GM18951 (cell line): ENCODE measurements around the gene PAPOLB.

Experiments
- POLR2A ChIP-seq: IDR thresholded peaks from 4 replicates; pipeline ENCODE4 v1.6.1; 2011; ENCODE audit warnings: mild to moderate bottlenecking; ENCODE audit not compliant: insufficient read length, insufficient read depth; ENCODE audit errors: extremely low read depth
- in situ Hi-C: fragments of 300-500 bp; cut with MboI; formaldehyde crosslinking; loops from one replicate; pipeline ENCODE4 v1.12.0; 2022; ENCODE audit warnings: low sequenced_read_pairs, mixed read lengths, inconsistent platforms; ENCODE audit not compliant: unreplicated experiment

The PAPOLB gene

DNA sequence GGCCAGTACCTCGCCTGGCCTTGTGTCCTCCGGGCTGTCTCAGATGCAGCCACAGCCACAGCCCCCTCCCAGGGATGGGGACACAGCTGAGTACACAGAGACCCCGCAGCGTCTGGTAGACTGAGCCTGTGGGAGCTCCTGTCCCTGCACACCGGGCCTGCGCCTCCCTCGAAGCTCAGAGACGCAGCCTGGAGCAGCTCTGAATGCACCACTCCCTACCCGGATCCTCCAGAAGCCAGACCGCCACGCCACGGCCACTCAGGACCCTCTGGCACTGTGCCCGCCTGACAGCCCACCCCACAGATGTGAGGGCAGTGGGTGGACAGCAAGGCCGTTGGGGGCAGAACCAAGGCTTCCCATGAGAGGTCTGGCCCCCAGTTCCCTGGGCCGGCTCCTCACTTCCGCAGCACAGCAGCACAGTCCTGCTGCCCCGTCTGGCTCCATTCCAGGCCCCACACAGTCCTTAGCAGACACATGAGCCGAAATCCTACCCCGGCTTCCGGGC is 40.8 kb downstream of the PAPOLB start:
- in situ Hi-C loops, result no loop called here
- TF ChIP-seq POLR2A, result no peak

DNA sequence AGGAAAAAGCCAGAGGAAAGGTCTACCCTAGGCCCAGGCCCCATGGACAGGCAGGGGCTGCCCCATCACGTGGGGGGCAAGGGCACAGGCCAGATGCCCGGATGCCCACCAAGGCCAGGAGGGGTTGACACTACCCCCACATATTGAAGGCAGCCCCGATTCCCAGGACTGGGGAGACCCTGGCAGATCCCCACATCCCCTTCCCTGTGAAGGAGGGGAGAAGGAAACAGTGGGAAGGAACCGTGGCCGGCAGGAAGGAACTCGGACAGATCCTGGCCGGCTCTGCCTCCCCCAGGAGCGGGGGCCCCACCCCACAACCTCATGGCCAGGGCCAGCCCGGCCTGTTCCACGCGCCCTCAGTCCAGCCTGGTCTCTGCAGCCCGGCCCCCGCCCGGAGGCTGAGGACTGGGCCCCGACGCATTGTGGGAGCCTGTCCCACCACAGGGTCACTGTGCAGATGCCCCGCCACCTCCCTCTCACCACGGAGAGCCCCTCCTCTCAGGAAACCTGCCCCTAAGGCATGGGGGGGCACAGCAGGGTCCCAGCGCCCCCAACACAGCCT is 41.3 kb downstream of the PAPOLB start:
- in situ Hi-C loops, result no loop called here

GRCh38 chr7:4819560-4820404 is 42.0 kb downstream of the PAPOLB start:
- in situ Hi-C loops, result no loop called here
- TF ChIP-seq POLR2A, result no peak

More for the DNA sequence above, 41.3 kb downstream of the PAPOLB start:
- no peak for TF ChIP-seq POLR2A

- TF ChIP-seq POLR2A, result no peak
- in situ Hi-C loops, result no loop called here
Measured at GRCh38 chr7:4818000-4818794, 43.6 kb downstream of the PAPOLB start.

GRCh38 chr7:4817178-4817901 is 44.5 kb downstream of the PAPOLB start:
- in situ Hi-C loops, result no loop called here

GRCh38 chr7:4816419-4817080 is 45.3 kb downstream of the PAPOLB start:
- no peak for TF ChIP-seq POLR2A
- in situ Hi-C loops, result no loop called here

More at GRCh38 chr7:4817178-4817901, 44.5 kb downstream of the PAPOLB start:
- TF ChIP-seq POLR2A, result no peak

DNA sequence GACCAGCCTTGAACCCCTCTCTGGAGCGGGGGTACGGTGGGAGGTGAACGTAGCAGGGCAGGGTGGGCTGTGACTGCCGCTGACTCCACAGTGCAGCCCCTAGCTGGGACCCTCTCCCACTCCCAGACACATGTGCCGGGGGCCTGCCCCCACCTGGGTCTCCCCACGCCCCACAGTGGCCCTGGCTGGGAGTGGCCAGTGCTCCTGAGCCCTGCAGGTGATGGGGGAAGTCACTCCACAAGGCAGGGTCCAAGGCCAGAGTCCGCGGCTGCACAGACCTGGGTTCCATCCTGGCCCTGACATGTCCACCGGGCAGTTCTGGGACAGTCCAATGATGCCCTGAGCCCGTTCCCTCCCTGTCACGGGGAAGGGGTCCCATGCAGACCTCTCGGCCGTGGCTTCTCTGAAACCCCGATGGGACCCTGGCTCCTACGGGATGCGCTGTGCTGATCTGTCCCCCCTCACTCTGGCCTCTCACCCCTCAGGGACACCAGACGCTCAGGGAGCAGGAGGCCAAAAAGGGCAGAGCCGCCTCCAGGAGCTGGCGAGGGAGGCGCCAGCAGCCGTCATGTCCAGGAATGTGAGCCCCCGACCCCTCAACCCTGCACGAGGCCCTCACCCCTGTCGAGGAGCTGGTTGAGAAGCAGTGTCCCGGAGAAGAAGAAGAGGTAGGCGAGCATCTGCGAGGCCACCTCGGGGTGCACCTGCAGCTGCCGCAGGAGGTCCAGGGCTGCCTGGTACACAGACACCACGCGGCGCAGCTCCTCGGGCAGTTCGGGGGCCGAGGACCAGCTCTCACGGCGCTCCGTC is 46.0 kb downstream of the PAPOLB start:
- in situ Hi-C loops, result no loop called here
- TF ChIP-seq POLR2A, result no peak

DNA sequence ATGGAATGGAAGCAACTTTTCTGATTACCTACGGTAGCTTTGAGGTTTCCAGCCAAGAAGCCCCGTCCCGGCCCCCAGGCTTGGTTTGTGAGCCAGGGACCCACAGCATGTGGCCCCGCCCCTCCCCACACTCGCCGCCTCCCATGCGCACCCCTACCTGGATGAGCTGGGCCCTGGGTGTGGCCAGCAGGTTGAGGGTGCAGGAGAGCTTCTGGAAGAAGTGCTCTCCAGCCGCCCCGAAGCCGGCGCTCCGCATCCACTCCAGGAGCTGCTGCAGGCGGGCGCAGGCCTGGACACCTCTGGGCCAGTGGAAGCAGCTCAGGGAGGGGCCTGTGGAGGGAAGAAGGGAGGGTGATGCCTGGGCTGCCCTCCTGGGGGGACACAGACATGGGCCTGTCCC is 46.7 kb downstream of the PAPOLB start:
- no peak for TF ChIP-seq POLR2A
- in situ Hi-C loops, result no loop called here

- no peak for TF ChIP-seq POLR2A
- in situ Hi-C loops, result no loop called here
Measured at GRCh38 chr7:4814433-4814832, 47.4 kb downstream of the PAPOLB start.

DNA sequence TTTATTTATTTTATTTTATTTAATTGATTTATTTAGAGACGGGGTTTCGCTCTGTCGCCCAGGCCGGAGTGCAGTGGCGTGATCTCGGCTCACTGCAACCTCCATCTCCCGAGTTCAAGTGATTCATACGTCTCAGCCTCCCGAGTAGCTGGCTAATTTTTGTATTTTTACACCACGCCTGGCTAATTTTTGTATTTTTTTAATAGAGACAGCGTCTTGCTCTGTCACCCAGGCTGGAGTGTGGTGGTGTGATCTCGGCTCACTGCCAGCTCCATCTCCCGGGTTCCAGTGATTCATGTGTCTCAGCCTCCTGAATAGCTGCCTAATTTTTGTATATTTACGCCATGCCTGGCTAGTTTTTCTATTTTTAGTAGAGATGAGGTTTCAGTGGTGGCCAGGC is 52.2 kb downstream of the PAPOLB start:
- in situ Hi-C loops, result no loop called here
- TF ChIP-seq POLR2A, result no peak

DNA sequence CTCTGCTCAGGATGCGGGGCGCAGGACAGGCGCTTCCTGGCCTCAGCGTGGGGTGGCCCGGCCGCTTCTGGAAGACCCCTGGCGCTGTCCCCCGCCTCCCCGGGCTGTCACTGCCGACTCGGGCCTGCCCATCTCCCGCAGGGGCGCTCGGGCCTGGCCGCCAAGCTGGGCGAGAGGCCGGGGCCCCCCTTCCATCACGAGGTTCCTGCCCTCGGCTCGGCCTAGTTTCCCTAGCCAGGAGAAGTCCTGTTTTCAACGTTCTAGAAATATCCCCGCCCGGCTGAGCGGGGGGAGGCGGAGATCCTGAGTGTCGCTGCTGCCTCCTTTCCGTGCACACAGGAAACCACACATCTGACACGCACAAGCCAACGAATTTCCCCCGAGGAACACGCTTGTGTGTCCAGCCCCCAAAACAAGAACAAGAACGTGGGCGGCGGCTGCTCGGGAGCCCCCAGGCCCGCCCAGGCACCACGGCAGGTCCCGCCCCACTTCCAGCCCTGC is 52.7 kb downstream of the PAPOLB start:
- in situ Hi-C loops, result no loop called here

More for the DNA sequence above, 52.7 kb downstream of the PAPOLB start:
- no peak for TF ChIP-seq POLR2A
